NCI-H2171 treated with DMSO at 0.1 percent for 48 hours (cell line): ENCODE data around the gene ANKRD55.
"Not testable (repeated sequence)": the region's sequence is repeated elsewhere in the genome, so short reads cannot be mapped to it uniquely, and the experiment has no call there.

Experiments
- DNase-seq: peaks from one replicate; lab custom pipeline; 2025; lab: John Stamatoyannopoulos, UW

Gene ANKRD55

DNA sequence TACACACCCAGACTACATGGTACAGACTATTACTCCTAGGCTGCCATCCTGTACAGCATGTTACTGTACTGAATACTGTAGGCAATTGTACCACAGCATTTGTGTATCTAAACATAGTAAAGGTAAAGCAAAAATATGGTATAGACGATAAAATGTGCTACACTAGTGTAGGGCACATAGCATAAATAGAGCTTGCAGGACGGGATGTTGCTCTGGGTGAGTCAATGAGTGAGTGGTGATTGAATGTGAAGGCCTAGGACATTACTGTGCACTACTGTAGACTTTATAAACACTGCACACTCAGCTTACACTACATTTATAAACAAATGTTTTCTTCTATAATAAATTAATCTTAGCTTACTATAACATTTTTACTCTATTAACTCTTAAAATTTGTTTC lies 25.6 kb downstream of the ANKRD55 start:
- no peak for DNase-seq

DNA sequence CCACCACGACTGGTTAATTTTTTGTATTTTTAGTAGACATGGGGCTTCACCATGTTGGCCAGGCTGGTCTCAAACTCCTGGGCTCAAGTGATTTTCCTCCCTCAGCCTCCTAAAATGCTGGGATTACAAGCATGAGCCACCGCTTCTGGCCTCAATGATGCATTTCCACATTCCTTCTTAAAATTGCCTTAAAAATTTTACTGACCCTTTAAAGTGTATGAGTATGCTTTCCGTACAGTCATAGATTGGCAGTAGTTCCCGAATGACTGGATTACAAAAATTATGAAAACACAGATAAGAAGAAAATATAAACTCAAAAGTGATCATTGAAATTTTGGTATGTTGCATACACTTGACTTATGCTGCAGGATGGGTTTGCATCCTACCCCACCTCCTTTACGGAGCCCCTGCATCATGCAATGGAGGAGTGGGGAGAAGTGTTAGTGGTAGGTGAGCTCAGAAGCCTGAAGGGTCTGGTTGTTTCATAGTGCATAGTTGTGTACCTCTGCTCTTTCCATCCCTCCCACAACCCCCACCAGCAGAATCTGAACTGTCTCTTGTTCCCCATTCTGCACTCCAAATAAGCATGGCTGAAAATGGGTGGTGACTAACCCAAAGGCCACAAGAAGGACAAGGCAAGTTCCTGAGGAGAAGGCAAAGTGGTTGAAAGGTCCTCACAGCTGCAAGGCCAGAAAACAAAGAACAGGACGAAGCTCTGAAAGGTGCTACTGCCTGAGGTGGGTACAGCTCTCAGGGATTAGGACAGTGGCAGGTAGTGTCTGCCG lies 26.8 kb downstream of the ANKRD55 start:
- DNase-seq = no peak

DNA sequence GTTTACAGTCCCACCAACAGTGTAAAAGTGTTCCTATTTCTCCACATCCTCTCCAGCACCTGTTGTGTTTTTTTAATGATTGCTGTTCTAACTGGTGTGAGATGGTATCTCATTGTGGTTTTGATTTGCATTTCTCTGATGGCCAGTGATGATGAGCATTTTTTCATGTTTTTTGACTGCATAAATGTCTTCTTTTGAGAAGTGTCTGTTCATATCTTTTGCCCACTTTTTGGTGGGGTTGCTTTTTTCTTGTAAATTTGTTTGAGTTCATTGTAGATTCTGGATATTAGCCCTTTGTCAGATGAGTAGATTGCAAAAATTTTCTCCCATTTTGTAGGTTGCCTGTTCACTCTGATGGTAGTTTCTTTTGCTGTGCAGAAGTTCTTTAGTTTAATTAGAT lies 29.2 kb downstream of the ANKRD55 start:
- DNase-seq = not testable (repeated sequence)

DNA sequence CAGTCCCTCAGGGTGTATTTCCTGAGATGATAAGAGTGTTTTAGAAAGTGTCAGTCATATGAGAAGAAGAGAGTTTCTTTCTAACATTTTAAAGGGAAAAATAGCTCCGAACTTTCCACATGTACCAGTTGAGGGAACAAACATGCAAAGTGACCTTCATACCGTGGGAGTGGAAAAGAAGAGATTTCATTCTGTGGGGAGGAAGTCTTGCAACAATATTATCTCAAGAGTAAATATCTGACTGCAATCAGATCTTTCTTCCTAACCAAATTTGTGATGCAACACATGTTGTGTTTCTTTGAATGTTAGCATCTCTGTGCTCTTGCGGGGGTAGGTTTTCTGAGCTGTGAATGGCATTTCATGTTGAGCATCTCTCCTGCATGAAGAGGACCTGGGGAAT lies 30.6 kb downstream of the ANKRD55 start:
- no peak for DNase-seq

DNA sequence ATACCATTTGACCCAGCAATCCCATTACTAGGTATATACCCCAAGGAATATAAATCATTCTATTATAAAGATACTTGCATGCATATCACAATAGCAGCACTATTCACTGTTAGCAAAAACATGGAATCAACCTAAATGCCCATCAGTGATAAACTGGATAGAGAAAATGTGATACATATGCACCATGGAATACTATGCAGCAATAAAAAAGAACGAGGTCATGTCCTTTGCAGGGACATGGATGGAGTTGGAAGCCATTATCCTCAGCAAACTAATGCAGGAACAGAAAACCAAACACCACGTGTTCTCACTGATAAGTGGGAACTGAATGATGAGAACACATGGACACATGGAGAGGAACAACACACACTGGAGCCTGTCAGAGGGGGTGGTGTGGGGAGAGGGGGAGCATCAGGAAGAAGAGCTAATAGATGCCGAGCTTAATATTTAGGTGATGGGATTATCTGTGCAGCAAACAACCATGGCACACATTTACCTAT lies 31.3 kb downstream of the ANKRD55 start:
- not testable (repeated sequence) for DNase-seq

DNA sequence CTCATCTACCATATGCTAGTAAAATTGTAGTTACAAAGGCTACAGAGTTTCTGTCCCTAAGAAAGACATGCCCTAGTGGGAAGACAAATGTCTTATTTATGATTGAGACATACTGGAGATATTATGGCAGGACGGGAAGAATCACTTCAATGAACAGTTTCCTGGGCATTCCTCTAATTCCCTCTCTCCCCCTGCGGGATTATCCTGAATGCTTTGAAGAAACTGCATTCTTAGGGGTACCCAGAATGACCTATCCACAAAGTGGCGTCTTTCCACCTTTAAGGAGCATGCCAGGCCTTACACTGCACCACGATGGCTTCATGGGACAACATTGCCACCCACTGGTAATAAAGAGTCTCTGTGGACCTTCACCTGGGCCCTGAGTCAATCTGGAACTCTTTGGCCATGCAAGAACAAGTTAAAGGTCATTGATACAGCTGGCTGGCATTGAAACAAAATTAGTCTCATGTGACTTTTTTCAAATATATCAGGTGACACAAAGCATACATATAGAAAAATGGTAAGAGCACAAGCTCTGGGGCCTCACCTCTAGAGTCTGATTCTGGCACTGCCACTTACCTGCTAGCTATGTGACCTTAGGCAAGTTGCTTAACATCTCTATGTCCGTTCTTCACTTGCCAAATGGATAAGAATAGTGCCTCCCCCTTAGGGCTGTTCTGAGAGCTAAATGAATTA lies 32.0 kb downstream of the ANKRD55 start:
- peak; percentile 77 for DNase-seq

DNA sequence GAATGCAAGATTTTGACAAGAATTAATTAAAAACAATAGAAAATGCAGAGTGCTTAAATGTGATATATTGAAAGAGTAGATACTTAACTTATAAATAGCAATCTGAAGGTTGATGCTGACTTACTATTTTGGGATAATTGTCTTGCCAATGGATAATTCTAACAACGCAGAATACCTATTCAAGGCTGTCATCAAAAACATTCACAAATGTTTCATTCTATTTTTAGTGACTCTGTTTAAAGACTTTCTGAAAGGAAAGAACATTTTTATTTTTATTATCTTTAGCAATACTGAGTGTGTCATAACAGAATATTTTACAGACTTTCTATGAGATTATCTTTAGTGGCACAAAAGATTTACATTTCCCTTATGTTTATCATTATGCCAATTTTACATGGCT lies 38.1 kb downstream of the ANKRD55 start:
- DNase-seq = no peak

DNA sequence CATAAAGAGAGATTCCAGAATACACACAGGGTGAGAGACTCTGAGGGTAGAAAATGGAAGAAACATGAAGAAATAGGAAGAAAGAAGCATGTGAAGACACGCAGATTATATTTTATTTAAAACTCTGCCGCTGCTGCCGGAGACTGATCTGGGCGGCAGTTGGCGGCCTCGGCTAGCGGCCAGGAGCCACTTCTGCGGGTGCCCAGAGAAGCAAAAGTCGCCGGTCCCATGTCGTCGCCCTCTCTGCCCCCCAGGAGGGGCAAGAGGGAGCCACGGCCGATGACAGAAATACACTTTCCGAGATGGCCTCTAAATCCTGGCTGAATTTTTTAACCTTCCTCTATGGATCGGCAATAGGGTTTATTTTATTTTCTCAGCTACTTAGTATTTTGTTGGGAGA lies 40.9 kb downstream of the ANKRD55 start:
- DNase-seq = no peak

DNA sequence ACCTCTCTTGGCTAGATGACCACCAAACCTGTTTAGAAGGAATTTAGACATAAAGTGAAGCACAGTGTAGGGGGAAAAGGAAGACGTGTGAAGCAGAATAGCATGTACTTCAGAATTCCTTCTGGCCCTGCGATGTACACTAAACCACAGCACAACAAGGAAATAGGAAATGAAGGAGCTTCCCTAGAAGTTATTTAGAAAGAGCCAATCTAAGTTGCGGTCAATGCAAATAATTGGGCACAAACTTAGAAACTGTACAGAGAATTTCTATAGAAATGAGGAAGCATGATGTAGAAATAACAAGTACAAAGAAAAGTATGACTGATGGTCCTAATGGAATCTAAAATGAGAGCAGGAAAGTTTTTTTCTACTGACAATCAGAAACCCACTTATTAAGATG lies 41.5 kb downstream of the ANKRD55 start:
- no peak for DNase-seq

DNA sequence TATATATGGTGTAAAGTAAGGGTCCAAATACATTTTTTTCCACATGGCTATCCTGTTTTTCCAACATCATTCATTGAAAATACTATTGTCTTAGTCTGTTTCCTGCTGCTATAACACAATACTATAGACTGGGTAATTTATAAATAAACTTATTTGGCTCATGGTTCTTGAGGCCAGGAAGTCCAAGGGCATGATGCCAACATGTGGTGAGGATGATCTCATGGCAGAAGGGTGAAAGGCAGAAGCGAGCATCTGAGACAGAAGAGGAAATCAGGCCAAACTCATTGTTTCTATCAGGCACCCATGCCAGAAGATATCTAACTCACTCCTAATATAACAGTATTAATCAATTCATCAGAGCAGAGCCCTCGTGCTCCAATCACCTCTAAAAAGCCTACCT lies 42.6 kb downstream of the ANKRD55 start:
- DNase-seq = no peak

DNA sequence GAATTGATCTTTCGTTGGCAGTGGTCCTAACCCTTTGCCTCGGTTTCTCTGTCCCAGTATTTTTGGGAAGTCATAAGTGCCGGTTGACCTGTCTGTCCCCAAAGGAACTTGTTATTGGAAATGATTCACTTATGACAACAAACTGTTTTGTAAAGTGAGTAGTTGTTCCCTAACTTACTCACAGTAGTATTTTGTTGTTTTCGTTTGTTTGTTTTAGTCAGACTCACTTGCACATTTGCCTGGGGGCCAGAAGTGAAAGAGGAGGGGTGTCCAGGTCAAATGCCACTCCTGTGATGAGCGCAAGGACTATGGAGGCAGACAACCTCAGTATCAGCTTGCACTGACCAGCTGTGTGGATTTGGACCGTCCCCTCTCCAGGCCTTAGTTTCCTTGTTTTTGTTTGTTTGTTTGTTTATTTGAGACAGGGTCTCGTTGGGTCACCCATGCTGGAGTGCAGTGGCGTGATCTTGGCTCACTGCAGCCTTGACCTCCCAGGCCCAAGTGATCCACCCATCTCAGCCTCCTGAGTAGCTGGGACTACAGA lies 47.3 kb downstream of the ANKRD55 start:
- DNase-seq = no peak

DNA sequence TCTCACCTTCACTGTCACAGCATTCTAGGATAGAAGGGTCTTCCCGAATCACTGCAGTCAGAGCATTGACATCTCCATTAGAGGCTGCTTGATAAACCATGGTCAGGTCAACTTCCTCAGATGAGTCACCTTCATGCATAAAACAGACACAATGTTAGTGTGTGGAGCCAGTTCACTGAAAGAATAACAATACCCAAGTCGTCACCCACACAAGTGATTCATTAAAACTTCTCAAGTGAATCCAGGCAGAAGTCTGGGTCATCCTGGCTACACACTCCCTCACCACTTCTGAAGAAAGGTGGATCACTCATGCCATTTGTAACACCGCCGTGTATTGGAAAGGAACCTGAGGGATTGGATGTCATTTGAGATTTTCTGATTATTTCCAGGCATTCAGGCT lies 49.6 kb downstream of the ANKRD55 start:
- no peak for DNase-seq

DNA sequence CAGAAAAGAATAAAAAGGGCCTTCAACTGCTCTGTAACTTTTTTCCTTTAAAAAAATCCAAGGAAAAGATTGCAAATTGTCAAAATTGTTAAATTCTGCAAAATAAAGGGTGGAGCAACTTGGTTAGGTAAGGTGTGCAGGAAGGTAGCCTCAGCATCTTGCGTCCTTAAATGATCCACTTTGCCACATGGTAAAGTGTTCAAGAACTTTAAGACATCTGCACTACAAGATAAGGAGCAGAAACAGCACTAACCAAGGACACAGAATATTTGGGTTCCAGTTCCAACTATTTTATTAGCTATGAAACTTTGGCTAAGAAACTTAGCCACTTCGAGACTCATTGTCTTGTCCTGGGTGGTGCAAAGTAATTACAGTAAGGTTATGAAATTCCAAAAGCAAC lies 53.7 kb downstream of the ANKRD55 start:
- DNase-seq = no peak

DNA sequence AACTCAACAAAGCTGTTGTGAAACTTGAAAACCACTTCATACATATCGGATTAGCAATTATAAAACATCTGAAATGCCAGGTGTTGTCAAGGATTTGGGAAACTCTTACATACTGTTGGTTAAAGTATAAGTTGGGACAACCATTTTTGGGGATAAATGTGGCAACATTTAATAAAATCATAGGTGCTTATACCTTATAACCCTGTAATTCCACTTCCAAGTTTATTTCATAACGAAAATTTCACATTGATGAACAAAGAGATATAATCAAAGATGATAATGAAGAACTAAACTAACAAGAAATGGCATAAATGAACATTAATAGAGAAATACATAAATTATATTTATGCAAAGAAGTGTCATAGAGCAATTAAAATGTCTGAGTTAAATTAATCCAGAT lies 54.3 kb downstream of the ANKRD55 start:
- no peak for DNase-seq

DNA sequence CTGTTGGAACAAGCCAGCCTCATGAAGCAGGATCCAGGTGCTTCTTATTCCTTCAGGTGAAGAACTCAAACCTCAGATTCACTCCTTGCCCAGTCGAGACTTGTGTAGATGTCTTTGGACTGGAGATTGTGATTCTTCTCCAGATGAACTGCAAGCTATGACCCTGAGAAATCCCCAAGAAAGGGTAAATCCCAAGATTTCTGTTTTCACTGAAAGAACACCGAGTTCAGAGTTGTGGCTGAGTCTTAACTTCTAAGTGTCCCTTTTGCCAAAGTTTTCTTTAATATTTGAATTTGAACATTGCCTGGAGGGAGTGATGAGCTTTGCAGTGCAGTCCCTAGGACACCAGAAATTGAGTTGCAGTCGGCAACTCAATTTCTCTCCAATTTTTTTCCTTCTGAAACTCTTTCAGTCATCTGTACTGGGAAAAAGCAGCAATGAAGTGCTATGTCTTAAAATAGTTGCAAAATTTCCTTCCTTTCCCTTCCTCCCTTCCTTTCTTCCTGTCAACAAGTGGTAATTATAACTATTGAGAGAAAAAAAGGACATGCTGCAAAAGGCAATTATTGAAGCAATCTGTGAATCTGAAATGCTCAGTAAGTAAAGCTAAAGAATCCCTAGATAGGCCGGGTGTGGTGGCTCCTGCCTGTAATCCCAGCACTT lies 56.1 kb downstream of the ANKRD55 start:
- no peak for DNase-seq

DNA sequence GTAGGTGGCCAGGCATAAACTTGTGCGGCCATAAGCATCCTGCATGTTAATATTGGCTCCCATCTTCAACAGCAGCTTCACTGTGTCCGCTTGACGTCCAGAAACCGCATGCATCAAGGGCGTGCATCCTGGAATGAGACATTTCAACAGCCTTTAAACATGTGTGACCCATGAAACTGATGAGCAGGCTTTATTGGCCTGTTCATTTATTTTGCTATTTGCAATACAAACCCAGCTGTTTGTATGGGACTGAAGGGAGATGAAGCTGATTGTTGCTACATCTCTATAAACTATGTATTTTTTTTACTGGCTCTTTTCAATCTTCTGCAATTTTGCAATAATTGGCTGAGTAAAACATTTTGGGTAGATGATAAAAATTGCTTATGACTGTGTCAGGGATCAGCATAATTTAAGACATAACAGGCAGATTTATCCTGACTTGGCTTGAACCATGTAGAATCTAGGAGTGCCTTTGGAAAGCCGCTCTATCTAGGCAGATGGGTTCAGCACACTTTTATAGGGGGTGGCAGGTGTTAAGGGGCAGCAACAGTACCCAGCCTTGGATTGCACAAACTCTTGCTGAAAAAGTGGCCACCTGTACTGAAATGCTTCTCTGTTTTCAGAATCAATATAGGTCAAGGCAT lies 56.9 kb downstream of the ANKRD55 start:
- peak; percentile 71 for DNase-seq

DNA sequence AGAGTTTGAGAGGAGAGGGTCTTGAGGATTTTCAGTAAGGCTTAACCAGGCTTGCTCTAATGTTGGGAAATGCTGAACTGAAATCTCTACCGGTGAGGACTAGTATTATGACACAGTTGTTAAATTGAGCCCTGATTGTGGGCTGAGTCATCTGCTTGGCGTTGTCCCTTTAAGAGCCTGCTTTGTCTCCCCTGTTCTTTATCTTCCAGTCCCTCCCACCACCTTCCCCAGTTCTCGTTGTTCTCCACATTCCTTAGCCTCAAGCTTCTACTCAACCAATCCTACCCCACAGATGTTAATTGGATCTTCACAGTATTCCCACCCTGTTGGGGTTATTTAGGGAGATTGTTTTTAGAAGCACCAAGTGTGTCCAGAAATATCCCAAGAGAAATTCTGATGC lies 57.6 kb downstream of the ANKRD55 start:
- DNase-seq = no peak

DNA sequence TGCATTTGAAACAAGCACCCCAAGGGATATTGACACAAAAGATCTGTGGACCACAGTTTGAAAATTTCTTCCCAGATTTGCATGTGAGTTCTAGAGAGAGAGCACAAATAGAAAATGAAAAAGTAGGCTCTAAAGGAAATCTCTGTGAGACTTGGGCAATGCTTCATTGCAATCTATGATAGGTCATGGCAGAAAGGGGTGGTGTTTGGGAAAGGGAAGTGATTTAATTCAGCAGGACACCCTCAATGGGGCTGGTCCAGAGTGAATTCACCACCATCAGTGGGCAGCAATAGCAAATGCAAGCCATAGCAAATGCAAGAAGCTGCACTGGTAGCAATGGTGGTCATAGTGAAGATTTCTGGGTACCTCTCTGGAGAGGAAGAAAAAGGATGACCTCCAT lies 58.1 kb downstream of the ANKRD55 start:
- DNase-seq = no peak

DNA sequence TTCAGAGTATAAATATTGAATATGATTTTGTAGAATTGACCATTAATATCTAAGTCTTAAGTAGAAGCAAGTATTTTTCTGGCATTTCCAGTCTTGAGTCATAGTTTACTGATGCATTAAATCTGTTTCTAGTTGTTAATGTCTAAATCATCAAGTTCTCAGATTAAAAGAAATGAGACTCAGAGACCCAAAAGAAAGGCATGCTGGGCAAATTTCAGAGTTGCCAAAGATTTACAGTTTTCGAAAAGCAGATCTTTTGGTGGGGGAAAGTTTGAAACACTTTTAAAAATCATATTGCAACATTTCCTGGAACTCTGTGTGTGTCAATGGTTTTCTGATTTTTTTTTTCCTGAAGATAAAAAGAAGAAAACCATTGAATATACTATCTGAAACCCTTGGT lies 60.9 kb downstream of the ANKRD55 start:
- no peak for DNase-seq

DNA sequence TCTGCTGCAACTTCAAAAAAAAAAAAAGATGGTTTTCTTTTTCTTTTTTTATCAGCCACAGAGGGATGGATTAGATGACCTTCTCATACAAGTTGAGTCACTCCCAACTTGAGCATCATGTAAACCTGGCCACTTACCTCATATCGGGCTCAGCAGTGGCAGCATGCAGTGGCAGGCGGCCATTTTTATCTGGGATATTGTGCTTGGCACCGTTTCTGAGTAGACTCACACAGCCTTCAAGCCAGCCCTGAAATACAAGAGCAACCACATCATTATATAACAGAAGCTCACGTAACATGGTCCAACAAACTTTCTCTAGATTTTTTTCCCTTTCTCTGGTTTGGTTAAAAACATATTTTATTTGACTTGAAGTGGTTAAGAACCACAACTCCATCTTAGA lies 62.6 kb downstream of the ANKRD55 start:
- DNase-seq = no peak

DNA sequence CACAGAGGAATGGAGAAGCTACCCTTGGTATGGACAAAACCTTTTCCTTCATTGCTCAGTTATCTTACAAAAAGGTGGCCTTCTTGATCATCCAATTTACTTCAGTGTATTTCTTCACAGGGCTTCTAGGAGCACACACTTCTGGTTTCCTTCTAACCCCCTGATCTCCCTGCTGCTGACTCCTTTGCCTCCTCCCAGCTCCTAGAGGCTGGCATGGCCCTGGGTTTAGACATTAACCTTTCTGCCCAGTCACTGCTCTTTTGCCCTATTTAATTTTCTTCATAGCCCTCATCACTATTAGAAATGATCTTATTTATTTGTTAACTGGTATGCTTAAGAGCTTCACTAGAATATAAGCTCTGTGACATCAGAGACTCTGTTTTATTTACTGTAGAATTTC lies 63.2 kb downstream of the ANKRD55 start:
- no peak for DNase-seq

DNA sequence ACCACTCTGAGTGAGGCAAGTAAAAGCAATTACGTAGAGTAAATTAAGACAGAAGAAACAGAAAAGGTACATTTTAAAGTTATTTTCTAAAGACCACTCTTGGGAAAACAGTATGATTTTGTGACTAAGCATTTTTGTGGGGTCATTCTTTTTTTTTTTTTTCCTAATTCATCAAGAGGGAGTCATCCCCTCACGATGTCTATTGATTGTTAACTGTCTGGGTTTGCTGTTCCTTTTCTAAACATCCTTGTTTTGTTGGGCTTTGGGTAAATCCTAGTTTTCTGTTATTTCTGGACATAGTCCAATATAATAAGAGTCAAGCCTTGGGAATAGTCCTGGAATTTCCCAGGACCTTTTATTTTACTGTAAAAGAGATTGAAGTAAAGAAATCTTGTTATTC lies 63.8 kb downstream of the ANKRD55 start:
- no peak for DNase-seq
